Psoas muscle (tissue), 8 donors: ENCODE measurements around the gene MINDY3. TPM values are rescaled to one million over a fixed set of nuclear protein-coding genes. Genes with fewer than 3 reads are reported as not detected.

Experiments
- ATAC-seq, 4 donors: fragments of 200-7000 bp; cut with Tn5 transposase; one replicate each; pipeline ENCODE4 v1.9.1; 2020; ENCODE audit warnings: moderate library complexity in 3 of 4, mild to moderate bottlenecking in 2 of 4
- DNase-seq, 2 donors: peaks; one replicate each; pipeline ENCODE4 v3.0.0-alpha.2; 2020
- H3K27ac ChIP-seq: fragments of 200-600 bp; one replicate; pipeline ENCODE4 v1.8.0; 2022
- H3K27me3 ChIP-seq, 3 donors: fragments of 200-600 bp in 1 of 3; one replicate each; pipeline versions ENCODE4 v1.6.1 to v1.8.0; 2013 to 2022; ENCODE audit warnings: low read length in 2 of 3, mild to moderate bottlenecking in 2 of 3, moderate library complexity in 1 of 3; ENCODE audit not compliant: insufficient read depth in 3 of 3
- H3K36me3 ChIP-seq, 2 donors: fragments of 200-600 bp in 1 of 2; one replicate each; pipeline versions ENCODE4 v1.6.1 to v1.8.0; 2013 to 2022; ENCODE audit warnings: low read depth in 1 of 2, mild to moderate bottlenecking in 1 of 2, moderate library complexity in 1 of 2; ENCODE audit not compliant: insufficient read depth in 1 of 2
- H3K4me1 ChIP-seq: fragments of 200-600 bp; one replicate; pipeline ENCODE4 v1.8.0; 2022
- H3K4me3 ChIP-seq: fragments of 200-600 bp; one replicate; pipeline ENCODE4 v1.8.0; 2022; ENCODE audit warnings: mild to moderate bottlenecking
- H3K9me3 ChIP-seq: fragments of 200-600 bp; one replicate; pipeline ENCODE4 v1.8.0; 2022
- CTCF ChIP-seq: fragments of 200-600 bp; IDR thresholded peaks from one replicate; pipeline ENCODE4 v1.8.0; 2022; ENCODE audit warnings: antibody characterized with exemption
- WGBS, 3 donors: extraction: QIAGEN DNeasy Blood & Tissue Kit; methylation state at CpG; one replicate each; pipeline versions ENCODE4 v1.1.6 to v1.1.7; 2013; 5-methylcytosine and 5-hydroxymethylcytosine counted together
- intact Hi-C, 2 donors: fragments of 100-400 bp; cut with DNase I; formaldehyde crosslinking; loops; one replicate each; pipeline versions ENCODE4 v1.11.0 to v1.14.2; 2022
- polyA plus RNA-seq, 3 donors: library from polyadenylated mRNA; stranded (reverse); fragments of 200-250 nt; gene quantifications; one replicate each; pipeline ENCODE4 v1.2.3, GENCODE V29; 2013
- total RNA-seq, 4 donors: library from RNA; stranded (reverse); fragmentation: NEBNext Ultra II Directional in 2 of 4; extraction: Animal tissue kit (Norgen Biotek cat#: 25700) in 2 of 4; gene quantifications; one replicate each; pipeline versions ENCODE4 v1.2.1 to v1.2.4, GENCODE V29; 2021 to 2023
- donor health status: healthy with polysubstance abuse.
- donor health status: DM: no; HTN: no; CAD: no; lungs with moderate emphysema.
- donor health status: Bipolar disorder and iron deficiency.
- donor health status: healthy.
- donor health status: DM: yes; HTN: yes; CAD: no.
- donor health status: DM: no; HTN: no; CAD: no.
- donor health status: DM: no; HTN: no; CAD: no.
- donor health status: DM: yes; HTN: yes; CAD: no.

The MINDY3 gene
- total and polyA plus RNA-seq, 7 donors: 6.1 to 17.5 (median 9.9) TPM

DNA sequence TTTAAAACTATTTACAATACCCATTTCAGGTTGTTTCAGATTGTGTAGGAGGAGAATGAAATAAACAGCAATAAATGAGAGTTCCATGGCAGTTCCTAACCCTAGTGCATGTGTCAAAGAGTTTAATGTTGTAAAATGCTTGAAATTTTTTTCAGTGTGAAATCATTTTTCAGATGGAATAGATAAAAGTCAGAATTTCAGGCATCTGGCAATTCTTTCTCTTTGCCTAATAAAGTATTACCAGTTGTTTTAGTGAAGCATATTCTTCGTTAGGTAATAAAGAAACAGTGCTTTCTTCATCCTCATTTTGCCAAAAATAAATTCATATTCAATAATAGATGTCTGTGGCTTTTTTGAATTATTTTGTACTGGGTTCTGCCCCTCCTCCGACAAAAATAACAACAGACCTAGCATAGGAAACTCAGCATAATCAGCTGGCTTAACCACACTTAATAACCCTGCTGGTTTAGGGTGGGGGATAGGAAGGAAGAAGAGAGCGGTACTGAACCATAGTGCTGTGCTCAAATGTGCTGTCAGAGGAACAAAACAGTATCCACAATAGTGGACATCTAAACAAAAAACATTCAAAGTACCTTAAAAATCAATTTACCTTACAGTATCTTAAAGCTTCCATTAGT, 39.1 kb downstream of the MINDY3 start:
- no peaks in the 10 kb centered on the region for H3K4me1 ChIP-seq
- peaks cover 0 to 31% of the 10 kb centered on the region in 2 donors for H3K36me3 ChIP-seq
- H3K27ac ChIP-seq: no peak overlapping the region
- intact Hi-C loops: loop anchor here (5.0 to 10.0 kb wide), 4 partner anchors 99 to 389 kb away; no protein-coding TSS in a partner anchor
- H3K27me3 ChIP-seq: no peaks in the 10 kb centered on the region
- 56 to 66% (median 64%) methylated on average over 3 of the region's 3 CpGs for WGBS, 3 donors
- no peak overlapping the region for H3K4me3 ChIP-seq
- TF ChIP-seq CTCF: no peak
- no peaks in the 10 kb centered on the region for H3K9me3 ChIP-seq
- ATAC-seq: no peak
- no peak for DNase-seq

GRCh38 chr10:15817409-15818046, 42.8 kb downstream of the MINDY3 start:
- intact Hi-C loops: no loop called here

DNA sequence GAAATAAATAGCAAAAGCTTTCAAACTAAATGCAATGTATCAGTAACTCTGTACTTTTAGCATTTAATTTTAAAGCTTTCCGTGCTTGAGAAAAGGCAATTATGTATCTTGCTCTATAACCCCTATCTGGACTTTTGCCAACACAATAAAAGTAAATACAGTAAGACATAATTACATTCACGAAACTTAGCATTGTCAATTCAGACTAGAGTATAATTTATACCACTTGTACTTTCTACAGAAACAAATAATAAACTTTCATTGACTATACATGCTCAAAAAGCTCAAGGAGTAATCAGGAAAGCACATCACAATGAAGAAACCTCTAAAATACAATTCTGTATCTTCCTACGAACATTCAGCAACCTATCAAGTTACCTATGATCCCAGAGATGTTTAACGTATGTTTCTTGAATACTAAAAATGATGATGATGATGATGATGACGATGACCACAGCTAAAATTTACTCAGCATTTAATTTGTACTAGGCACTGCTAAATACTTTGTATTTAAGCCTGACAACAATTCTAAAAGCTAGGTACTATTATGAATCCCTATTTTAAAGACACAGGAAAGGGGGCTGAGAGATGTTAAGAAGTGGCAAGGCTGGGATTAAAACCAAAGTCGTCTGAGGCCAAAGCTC, 44.9 kb downstream of the MINDY3 start:
- intact Hi-C loops: no loop called here
- ATAC-seq (no peak), DNase-seq (no peak)
- no peak overlapping the region for H3K27ac ChIP-seq
- TF ChIP-seq CTCF: no peak
- H3K27me3 ChIP-seq: no peaks in the 10 kb centered on the region
- 78 to 80% (median 79%) methylated on average over 6 of the region's 6 CpGs for whole genome bisulfite sequencing, 3 donors
- H3K36me3 ChIP-seq: peaks cover 0 to 16% of the 10 kb centered on the region in 2 donors
- no peak overlapping the region for H3K4me3 ChIP-seq
- no peaks in the 10 kb centered on the region for H3K9me3 ChIP-seq
- H3K4me1 ChIP-seq: peaks cover 4% of the 10 kb centered on the region

More at GRCh38 chr10:15817409-15818046, 42.8 kb downstream of the MINDY3 start:
- Histone ChIP-seq H3K36me3 (peaks cover 0 to 21% of the 10 kb centered on the region in 2 donors), H3K4me1 (peaks cover 3% of the 10 kb centered on the region), H3K9me3 (no peaks in the 10 kb centered on the region), H3K27ac (no peak overlapping the region), H3K27me3 (no peaks in the 10 kb centered on the region), H3K4me3 (no peak overlapping the region)
- DNase-seq: no peak
- no peak for TF ChIP-seq CTCF
- 63 to 75% (median 64%) methylated on average over 3 of the region's 3 CpGs for WGBS, 3 donors
- ATAC-seq: no peak

- no peak for DNase-seq
- 84 to 88% (median 87%) methylated on average over 6 of the region's 6 CpGs for WGBS, 3 donors
- no peak for ATAC-seq
- Histone ChIP-seq H3K27ac (no peak overlapping the region), H3K27me3 (no peaks in the 10 kb centered on the region), H3K36me3 (peaks cover 0 to 9% of the 10 kb centered on the region in 2 donors), H3K4me1 (peaks cover 4% of the 10 kb centered on the region), H3K9me3 (no peaks in the 10 kb centered on the region), H3K4me3 (no peak overlapping the region)
- no peak for TF ChIP-seq CTCF
- intact Hi-C loops: no loop called here
Measured at GRCh38 chr10:15814565-15814964, 45.7 kb downstream of the MINDY3 start.
